Airway epithelial cell (primary cell): Measurements from ENCODE around the gene USH1G. TPM values are rescaled to one million over a fixed set of nuclear protein-coding genes. Genes with fewer than 3 reads are reported as not detected.

Experiments used
- total RNA-seq: library from RNA; depleted of rRNA; stranded (reverse); fragments of >200 nt; gene quantifications from 2 replicates; pipeline ENCODE4 v1.2.3, GENCODE V29; 2015

USH1G gene
- 5.2 and 5.6 TPM in 2 replicates for total RNA-seq

DNA sequence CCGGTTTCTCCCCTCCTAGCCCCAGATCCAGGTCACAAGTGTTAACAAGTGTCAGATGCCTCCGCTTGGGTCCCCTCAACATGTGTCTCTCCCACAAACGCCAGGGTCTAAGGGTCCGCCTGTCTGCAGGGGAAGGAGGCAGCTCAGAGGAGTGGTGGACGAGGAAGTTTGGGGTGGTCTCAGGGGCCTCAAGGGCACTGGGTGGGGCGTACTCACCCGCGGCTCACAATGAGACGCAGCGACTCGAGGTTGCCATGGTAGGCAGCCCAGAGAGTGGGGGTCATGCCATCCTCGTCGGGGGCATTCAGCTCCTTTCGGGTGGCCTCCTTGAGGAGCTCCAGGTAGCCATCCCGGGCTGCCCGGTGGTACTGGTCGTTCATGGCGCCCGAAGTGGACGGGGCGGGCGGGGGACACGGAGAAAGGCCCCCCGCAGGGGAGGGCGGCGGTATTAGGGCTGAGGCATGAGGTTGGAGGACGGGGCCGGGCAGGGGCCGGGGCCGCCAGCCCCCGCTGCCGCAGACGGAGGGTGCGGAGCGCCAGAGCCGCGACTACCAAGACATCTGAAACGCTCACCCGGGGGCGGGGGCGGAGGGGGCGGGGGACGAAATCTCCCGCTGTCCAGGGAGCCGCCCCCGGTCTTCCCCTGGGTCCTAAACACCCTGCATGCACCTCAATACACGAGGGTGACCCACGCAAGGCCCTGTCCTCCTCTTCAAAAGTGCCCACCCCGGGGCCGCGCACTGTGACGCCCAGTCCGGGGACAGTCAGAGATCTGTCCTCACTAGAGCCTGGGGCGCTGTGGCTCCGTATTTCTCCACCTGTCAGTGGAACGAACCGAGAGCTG, at the start of gene USH1G:
USH1G (minus strand) TSS at position 562 of the 844 bp plus-strand sequence; CDS start at position 380, 182 bp downstream.

GRCh38 chr17:74972107-74972972, 49.3 kb upstream of the USH1G start, which contains the start of gene HID1:
Gene HID1 (minus strand): TSS chr17:74972759. CDS start chr17:74972656, 103 bp downstream.

GRCh38 chr17:74935585-74936469, 12.8 kb upstream of the USH1G start, which contains the start of gene OTOP3:
Gene OTOP3 (plus strand): TSS chr17:74935898. CDS start chr17:74935922, 24 bp downstream.

GRCh38 chr17:74924250-74924948, 1.3 kb upstream of the USH1G start, which contains the start of gene OTOP2:
Gene OTOP2 (plus strand): TSS chr17:74924273. CDS start chr17:74924633, 360 bp downstream.

DNA sequence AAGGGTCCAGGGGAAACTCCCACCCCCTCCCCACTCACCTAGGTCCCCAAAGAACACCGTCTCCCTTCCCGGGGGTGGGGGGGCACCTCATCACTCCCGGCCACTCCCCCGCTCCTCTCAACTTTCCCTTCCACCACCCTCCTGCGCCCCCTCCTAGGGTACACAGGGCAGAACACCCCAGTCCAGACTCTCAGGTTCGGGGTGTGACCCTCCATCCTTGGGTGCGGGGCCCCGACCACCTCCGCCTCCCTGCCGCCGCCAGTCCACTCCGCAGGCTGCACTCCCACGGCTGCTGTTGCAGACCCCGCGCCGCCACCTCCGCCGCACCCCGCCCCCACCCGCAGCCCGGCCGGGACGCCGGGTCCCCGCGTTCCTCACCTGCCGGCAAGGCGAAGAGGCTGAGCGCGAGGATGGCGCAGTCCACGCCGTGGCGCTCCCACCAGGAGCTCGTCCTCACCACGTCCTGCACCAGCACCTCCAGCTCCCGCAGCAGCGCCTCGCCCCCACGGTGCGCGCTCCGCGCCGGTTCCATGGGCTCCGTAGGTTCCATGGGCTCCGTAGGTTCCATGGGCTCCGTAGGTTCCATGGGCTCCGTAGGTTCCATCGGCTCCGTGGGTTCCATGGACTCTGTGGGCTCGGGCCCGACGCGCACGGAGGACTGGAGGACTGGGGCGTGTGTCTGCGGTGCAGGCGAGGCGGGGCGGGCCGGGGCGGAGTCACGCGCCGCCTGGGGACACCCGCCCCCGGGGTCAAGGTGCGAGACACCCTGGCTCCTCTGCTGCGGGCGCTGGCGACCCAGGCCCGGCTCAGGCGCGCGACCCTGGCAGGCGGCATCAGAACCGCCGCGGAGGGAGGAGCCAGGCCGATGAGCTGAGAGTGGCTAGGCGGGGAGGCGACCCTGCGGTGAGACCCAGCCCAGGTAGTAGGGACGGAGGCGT, 29.8 kb downstream of the USH1G start, which contains the start of gene FADS6:
FADS6 (minus strand) TSS at position 660 of the 938 bp plus-strand sequence; CDS start at position 622, 38 bp downstream.

DNA sequence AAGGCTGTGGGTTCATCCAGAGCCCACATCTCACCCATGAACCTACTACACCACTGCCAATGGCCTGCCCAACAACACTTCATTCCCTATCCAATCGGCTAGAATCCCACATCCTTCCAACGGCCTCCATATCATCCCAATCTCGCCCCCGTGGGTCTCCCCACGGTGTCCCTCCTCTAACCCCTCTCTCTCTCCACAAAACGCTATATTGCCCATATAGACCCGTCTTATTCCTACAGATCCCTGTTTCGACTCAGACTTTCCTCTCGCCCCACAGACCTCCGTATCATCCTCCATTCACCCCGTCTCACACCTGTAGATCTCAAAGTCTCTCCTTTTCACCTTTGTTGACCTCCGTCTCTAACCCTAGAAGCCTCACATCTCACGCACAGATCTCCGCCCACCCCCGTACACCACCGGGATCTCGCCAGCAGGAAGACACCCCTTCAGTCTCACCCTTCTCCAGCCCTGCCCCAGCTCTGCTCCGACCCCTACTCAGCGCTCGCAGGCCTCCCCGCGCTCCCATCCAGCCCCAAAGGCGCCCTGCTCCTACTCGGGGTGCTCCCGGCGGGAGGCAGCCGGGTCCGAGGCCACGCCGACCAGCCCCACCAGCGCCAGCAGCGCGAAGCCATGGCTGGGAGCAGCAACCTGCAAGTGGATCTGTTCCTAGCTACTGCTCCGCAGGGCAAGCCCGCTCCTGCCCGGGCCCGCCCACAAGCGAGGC, 50.6 kb downstream of the USH1G start, which contains the start of gene FDXR:
FDXR (minus strand) TSS at position 682 of the 724 bp plus-strand sequence; CDS start at position 632, 50 bp downstream.

Other genes starting within 250 kb of the USH1G start
- not detected in 2 replicates for gene CD300LF, start 210.3 kb downstream of the USH1G start, total RNA-seq
- gene RAB37, start 186.0 kb downstream of the USH1G start, total RNA-seq: 0.05 and 0.42 TPM in 2 replicates
- gene NHERF1, start 174.6 kb downstream of the USH1G start, total RNA-seq: 215 and 238 TPM in 2 replicates
- 22.3 and 24.6 TPM in 2 replicates for gene NAT9, start 146.9 kb downstream of the USH1G start, total RNA-seq
- gene GRIN2C, start 63.4 kb downstream of the USH1G start, total RNA-seq: not detected in 2 replicates
- gene FDXR, start 50.3 kb downstream of the USH1G start, total RNA-seq: 48.2 and 57.8 TPM in 2 replicates
- gene FADS6, start 29.6 kb downstream of the USH1G start, total RNA-seq: 0.74 and 0.85 TPM in 2 replicates
- gene OTOP2, start 1.0 kb upstream of the USH1G start, total RNA-seq: 0.42 and 0.79 TPM in 2 replicates
- 0.14 and 0.56 TPM in 2 replicates for gene OTOP3, start 12.6 kb upstream of the USH1G start, total RNA-seq
- 3.8 and 9.2 TPM in 2 replicates for gene HID1, start 49.5 kb upstream of the USH1G start, total RNA-seq
- gene CDR2L, start 64.4 kb upstream of the USH1G start, total RNA-seq: 19.4 and 27.5 TPM in 2 replicates
- 80.0 and 116 TPM in 2 replicates for gene MRPL58, start 89.4 kb upstream of the USH1G start, total RNA-seq
- 301 and 458 TPM in 2 replicates for gene ATP5PD, start 123.7 kb upstream of the USH1G start, total RNA-seq
- 11.7 and 13.5 TPM in 2 replicates for gene KCTD2, start 124.0 kb upstream of the USH1G start, total RNA-seq
- 8.5 and 13.2 TPM in 2 replicates for gene SLC16A5, start 164.7 kb upstream of the USH1G start, total RNA-seq
- 4.4 and 4.6 TPM in 2 replicates for gene ARMC7, start 186.7 kb upstream of the USH1G start, total RNA-seq
- gene NT5C, start 208.5 kb upstream of the USH1G start, total RNA-seq: 93.8 and 111 TPM in 2 replicates
- 434 and 467 TPM in 2 replicates for gene JPT1, start 231.3 kb upstream of the USH1G start, total RNA-seq